GM18517 (cell line): ENCODE measurements around the gene BHLHE23.

Experiments
- ATAC-seq: cut with Tn5 transposase; IDR thresholded peaks from one replicate; pipeline ENCODE4 v1.9.1; 2021; ENCODE audit warnings: mild to moderate bottlenecking, moderate library complexity; ENCODE audit not compliant: unreplicated experiment

BHLHE23 gene

DNA sequence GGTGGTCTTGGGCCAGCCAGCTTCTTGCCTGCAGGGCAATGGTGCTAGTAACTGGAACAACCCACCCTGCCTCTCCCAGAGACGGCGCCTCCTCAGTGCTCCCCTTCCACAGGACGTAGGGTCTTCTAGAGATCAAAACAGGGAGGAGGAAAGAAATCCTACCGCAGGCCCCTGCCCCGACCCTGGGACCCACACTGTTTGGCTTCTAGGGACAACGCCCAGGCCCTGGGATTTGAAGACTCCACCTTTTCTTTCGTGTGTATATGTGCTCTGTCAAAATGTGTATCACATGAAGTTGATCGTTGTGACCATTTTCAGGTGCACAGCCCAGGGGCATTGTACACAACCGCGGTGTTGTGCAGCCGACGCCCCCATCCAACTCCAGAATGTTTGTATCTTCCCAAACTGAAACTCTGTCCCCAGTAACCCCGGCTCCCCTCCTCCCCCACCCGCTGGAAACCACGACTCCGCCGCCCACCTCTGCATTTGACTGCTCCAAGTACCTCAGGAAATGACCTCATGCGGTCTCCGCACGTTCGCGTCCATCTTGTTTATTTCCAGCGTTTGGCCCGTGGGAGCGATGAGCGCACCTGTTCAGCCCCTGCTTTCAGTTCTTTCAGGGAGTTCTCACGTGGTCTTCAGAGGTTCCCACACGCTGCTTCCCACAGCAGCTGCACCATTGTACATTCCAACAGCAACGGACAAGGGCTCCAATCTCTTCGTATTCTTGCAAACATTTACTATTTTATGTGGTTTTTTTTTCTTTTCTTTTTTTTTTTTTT, 3.4 kb upstream of the BHLHE23 start:
- peak; percentile 60 for ATAC-seq

GRCh38 chr20:63009045-63009961, 2.5 kb upstream of the BHLHE23 start:
- ATAC-seq, result peak; percentile 48

DNA sequence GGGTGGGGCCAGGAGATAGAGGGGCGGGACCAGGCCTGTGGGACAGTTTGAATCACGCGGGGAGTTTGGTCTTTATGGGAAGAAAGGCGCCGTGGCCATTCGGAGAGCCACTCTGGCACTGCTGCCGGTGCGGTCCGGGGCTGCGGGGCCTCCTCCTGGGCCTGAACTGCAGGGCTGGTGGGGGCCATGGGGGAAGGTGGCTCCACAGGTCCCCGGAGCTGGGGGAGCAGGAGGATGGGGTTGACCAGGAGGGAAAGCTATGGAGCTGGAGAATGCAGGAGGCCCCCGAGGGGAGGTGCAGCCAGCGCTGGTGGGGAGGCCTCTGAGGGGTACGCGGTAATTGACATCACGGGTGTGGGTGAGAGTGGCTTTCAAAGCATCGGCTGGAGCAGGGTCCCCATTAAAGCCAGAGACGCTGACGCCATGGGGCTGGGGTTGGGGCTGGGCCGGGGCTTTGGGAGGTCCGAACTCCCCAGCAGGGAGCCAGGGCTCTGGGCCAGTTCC, 1.8 kb upstream of the BHLHE23 start:
- no peak for ATAC-seq

DNA sequence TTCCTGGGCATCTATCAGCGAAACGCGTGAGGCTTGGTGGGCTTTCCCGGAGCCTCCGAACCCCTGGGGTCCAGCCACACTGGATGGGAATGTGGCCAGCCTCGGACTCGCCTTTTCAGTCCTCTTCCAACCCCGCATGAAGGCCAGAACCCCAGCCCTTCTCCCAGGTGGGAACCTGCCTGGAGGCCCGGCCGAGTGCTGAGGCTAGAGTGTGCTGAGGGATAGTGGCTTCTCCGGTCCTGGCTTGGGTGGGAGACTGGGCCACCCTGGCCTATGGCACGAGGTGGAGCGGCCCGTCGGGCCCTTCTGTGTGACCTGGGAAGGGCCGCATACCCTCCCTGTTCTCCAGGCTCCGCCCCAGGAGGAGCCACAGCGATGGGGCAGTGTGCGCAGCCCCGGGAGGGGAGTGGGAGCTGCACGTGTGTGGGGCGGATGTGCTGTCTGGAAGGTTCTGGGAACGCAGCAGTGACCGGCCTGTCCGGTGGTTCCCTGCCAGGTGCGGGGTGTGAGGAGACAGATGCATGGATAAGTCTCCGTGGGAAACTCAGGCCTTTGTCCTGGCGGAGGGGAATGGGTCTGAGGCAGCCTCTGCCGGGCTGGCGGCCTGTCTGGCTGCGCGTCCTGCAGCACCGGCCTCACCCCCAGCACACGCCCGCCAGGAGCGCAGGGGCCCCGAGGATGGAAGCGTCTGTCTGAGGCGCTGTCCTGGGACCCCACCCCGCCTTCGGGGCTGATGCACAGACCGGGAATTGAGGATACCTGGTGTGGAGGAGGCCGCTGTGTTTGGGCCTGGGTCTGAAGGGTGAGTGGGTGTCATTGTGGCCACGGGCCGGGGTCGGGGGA, 1.1 kb upstream of the BHLHE23 start:
- no peak for ATAC-seq

DNA sequence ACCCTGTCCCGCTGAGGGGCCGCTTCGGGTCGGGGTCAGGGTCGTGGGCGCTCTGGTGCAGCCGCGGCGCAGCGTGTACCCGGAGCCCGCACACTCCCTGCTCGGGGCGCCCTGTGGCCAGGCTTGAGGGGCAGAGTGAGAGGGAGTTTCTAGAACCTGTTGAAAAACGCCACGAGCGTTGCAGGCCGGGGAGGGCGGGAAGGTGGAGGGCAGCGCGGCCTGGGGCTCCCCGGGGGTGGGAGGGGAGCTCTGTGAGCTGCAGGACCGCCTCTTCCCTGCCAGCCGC, 539 bp upstream of the BHLHE23 start:
- no peak for ATAC-seq

DNA sequence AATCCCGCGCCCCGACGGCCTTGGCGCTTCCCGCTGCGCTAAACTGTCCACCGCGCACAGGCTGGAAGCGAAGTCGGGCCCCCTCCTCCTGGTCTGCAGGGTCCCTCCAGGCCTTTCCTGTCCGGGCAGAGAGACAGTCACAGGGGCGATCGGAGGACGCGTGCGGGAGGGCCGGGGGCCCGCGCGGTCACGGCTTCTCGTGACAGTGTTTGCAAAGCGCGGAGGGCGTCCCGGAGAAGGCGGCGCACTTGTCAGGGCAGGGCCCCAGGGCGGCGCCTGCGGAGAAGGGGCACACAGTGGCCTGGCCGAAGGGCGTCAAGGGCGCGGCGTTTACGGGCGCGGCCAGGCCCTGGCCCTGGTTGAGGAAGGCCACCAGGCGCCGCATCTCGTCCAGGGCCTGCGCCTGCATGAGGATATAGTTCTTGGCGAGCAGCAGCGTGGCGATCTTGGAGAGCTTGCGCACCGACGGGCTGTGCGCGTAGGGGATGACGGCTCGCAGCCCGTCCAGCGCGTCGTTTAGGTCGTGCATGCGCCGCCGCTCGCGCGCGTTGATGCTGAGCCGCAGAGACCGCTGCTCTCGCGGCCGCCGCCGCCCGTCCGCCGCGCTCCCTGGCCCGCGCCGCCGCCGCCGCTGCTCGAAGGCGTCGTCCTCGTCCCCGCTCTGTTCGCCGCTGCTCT, 763 bp downstream of the BHLHE23 start:
- no peak for ATAC-seq

DNA sequence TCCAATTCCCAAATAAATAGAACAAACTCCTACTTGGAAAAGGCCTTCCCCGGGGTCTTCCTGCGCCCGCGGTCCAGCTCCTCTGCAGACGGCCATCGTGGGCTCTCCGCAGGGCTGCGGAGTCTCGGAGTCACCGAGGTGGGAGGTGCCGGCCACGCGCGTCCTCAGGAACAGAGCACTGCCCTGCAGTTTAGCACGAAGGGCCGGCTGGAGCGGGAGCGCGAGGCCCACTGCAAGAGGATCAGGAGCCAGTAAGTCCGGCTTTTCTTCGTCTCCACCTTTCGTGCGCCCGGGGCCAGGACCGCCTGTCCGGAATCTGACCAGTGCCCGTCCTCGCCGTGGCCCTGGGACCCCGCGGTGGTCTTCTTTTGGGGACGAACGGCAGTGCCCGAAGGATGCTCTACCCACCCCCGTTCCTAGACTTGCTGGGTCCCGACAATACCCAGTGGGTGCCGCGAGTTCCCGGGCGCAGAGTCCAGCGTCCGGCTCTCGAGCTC, 1.4 kb downstream of the BHLHE23 start:
- ATAC-seq, result no peak

GRCh38 chr20:63004607-63005364, 2.0 kb downstream of the BHLHE23 start:
- no peak for ATAC-seq

DNA sequence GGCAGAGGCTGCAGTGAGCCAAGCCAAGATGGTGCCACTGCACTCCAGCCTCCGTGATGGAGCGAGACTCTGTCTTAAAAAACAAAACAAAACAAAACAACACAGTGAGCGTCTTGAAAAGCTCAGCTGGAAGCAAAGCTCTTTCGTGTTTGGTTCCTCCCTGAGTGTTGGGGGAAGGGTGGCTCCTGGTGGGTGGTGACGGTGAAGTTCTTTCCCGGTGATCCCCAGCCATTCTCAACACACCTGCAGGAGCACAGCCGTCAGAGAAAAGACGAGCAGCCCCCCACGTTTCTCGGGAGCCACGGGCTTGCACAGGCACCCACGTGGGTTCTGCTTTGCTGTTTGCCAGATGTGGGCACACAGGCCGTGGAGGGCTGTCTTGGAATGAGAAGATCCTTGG, 3.2 kb downstream of the BHLHE23 start:
- ATAC-seq, result no peak

DNA sequence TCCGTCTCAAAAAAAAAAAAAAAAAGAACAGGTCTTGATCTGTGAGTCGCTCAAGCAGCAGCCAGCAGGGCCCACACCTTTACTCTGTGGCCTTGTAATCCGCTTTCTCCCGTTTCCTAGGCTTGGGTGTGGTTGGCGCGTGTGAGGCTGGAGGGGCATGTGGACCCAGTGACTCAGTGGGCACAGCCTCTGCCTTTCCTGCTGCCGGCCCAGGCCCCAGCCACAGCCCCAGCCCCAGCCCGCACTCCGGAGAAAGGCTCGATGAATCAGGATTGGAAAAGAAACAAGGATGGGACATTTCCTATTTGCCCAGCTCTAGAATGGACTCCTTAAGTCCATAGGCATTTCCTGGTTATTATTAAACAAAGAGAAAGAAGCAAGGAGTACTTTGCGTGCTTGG, 4.3 kb downstream of the BHLHE23 start:
- ATAC-seq, result no peak

- no peak for ATAC-seq
These were observed 5.8 kb downstream of the BHLHE23 start for GRCh38 chr20:63000958-63001357.

- ATAC-seq, result no peak
These were observed 6.7 kb downstream of the BHLHE23 start for GRCh38 chr20:63000036-63000435.

DNA sequence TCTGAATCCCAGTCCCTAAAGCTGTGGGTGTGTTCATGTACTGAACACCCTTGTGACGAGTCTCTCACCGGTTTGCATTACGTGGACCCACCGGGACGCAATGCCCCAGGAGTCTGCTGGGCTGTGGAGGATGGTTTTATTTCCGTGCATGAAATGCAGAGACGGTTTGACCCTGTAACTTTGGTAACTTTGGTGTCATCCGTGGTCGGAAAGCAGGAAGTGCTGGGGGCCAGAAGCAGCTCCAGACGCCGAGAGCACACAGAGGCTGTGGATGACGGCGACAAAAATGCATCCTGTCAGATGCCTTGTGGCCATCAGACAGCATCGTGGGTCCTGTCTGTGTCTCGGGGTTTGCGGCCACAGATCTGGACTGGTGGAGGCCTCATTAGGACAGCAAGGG, 7.2 kb downstream of the BHLHE23 start:
- ATAC-seq, result no peak

- no peak for ATAC-seq
These were observed 8.3 kb downstream of the BHLHE23 start for GRCh38 chr20:62998449-62998848.

DNA sequence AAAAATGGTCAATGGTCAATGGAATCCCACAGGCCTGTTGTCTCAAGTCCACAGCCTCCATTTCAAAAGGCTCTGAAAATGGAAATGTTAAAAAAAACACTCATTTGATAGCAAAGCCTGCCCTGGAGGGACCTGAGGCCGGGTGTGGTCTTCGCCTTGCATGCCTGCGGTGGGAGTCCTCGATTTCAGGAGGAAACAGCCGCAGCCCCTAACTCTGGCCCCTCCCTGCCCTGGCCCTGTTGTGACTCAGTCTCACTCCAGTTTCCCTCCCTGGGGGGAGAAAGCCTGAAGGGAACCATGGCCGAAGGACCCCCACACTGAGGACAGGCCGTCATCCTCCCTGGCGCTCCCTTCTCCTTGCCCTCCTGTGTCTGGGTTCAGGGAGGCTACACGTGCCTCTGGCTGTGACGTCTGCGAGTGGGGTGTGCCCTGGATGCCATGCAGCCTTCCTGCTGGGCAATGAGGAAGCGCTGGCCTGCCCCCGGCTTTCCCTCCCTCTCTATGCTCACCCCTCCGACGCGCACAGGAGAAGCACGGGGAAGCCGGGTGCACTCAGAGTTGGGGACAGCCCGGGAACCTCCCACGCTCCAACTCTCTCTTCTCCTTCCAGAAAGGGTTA, 9.2 kb downstream of the BHLHE23 start:
- no peak for ATAC-seq

- no peak for ATAC-seq
These were observed 10.2 kb downstream of the BHLHE23 start for GRCh38 chr20:62996596-62996982.

DNA sequence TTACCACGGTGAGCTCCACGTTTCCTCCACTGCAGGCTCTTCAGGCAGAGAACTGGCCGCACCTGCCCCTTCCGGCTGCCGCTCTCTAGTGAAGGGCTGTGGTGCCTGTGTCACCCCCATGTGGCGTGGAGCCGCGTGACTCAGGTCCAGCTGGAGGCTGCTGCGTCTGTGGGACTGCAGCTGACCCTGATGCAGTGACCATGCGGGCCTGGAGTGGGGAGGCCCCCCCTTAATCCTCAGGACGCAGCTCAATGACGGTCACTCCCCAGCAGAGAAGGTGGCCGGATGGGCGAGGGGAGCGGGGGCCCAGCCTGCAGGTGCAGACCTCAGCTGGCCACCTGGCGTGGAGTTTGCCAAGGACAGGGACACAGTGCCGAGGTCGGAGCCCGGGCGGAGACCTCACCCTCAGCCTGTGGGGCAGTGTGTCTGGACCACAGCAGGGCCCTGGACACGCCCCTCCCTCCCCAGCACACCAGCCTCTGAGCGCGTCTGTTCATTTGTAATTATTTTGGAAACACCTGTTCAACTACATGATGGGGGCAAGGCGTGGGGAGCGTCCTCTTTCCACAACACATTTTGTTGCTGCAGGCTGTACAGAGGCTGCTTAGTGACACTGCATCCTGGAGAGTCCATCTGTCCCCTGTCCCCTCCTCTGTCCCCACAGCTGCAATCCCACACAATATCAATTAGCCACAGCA, 10.7 kb downstream of the BHLHE23 start:
- no peak for ATAC-seq

DNA sequence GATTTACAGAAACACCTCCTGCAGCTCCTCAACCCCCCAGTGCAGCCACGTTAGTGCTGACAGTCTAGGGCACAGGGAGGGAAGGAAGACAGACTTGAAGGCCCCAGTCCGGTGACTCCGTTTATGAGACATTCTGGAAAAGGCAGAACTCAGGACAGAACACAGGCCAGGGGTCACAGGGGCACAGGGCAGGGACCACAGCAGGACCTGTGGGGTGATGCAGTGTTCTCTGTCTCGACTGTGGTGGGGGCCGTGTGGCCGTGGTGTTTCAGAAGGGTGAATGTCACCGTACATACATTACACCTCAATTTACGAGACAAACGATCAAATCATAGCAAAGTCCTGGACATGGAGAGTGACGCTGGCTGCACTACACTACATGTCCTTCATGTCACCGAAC, 11.3 kb downstream of the BHLHE23 start:
- no peak for ATAC-seq

DNA sequence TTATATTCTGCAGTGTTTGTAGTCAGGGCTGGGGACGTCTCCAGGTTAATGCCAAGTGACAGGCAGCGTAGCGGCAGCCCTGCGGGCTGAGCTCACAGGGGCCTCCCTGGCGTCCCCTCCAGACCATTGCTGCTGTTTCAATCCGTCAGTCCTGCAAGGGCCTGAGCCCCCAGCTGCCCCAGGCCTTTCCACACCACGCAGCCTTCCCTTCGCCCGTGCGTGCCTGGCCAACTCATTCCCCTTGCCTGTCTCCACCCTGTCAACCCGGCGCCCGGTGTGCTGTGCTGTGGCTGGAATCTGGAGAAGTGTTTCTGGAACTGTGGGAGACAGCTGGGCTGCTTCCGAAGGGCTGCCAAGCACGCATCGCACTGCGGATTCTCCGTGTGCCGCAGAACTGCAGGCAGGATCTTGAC, 11.9 kb downstream of the BHLHE23 start:
- ATAC-seq, result no peak
